Measurements from ENCODE around the gene ARHGEF6.
A peak's percentile ranks its signal among the peaks of the same experiment; 100 is the strongest.

ARHGEF6 gene

DNA sequence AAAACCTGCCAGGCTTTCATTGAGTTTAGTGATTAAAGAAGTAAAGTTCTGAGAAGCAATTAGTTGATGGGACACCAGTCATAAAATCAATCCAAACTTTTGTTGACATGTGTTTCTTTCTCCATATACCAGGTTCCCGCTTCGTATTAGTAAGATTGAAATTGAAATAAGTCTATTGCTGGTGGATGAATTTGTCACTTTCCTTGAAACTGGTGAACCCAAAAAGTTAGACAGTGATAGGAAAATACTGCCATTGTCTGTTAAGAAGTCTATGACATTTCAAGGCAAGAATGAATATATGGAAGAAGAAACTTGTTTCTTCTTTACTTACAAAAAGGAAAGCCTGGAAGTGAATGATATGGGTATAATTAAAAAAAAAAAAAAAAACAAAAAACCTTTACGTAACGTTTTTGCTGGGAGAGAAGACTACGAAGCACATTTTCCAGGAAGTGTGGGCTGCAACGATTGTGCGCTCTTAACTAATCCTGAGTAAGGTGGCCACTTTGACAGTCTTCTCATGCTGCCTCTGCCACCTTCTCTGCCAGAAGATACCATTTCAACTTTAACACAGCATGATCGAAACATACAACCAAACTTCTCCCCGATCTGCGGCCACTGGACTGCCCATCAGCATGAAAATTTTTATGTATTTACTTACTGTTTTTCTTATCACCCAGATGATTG, 132.9 kb downstream of the ARHGEF6 start, which contains the start of gene CD40LG:
TSS of gene CD40LG (plus strand) at position 482 of the 684 bp plus-strand sequence. CDS start at position 573, 91 bp downstream.
- no peak for DNase-seq (ENCODE audit: low spot score)

DNA sequence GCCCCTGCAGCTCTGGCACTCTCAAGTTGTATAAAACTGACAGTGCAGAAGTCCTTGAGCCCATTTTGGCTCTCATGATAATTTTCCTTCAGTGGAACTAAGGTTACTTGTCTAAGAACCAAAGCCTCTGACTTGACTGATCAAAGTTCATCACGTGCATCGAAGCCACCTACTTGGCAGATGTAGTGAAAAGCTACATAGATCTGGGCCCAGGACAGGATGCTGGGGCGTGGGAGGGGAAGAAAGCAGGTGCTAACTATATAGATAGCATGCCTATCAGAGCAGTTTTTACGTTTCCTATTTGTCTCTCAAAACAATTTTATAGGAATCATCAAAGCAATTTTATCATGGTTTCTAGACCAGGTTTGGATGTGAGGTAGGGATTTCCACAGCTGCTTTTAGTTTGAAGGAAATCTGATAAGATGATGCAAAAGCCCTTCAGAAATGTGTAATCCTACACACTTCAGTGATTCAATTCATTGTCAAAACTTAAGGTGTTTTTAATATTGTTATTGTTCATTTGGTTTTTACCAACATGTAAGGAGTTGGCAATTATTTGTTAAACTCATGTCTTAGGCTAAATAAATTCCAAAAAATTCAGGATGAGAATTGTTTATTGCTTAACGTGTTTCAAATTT, 134.0 kb downstream of the ARHGEF6 start:
- DNase-seq (ENCODE audit: low spot score) = no peak

DNA sequence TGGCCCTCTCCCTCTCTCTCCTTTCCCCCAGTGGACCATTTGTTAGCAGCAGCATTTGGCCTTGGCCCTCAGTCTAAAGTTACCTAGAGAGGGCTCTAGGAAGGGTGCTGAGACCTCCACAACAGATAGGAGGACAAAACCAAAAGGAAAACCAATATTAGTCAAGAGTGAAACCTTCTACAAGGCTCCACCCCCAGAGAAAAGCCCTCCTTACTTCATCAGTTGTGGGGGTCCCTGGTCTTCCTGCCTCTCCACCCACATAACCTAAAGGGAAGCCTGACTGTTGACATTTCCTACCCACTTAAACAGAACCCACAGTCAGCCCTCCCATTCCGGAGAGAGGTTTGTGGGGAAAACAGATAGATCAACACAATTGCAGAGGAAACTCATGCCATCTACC, 137.5 kb downstream of the ARHGEF6 start:
- no peak for DNase-seq (ENCODE audit: low spot score)

DNA sequence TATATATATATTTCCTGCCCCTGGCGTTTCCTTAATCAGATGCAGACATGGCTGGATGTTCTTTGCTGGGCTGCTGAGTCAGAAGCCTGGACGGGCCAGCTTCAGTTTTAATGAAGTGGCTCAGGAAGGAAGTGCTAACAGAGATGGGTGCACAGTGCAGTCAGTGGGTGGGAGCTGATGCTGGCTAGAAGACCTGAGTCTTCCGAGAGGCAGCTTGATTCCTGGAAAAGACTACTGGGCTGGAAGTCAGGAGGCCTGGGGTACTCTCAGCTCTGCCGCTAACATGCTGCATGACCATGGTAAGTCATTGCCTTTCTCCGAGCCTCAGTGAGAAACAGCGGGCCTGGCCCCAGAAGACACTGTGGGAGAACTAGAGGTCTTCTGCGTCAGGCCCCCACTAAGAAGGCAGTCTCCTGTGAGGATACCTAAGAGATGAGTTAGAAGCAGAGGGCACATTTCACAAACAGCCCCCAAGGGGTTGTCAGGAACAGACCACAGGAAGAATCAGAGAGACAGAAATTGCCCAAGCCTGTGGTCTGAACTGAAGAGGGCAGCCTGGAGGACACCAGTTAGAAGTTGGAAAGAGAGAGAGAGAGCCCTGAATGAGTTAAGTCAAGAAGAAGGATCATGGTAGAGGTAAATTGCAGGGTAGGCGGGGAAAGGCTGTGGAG, 141.1 kb downstream of the ARHGEF6 start:
- no peak for DNase-seq (ENCODE audit: low spot score)

DNA sequence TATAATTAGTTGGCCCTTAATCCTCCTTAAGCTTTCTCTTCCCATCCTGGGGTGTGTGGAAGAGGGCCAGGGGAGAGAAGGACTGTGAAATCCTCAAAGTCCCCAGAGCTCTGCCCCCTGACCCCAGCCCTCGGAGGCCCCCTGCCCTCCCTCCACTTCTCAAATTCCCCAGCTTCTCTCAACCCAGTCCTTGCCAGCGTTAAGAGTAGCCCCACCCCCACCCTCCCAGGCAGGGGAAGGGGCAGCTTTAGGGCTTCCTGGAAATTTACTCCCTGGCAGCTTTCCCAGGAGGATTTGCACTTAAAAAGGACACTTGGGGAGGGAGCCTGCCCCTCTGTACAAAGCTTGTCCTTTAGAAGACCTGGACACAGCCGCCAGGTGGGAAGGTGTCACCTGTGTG, 144.6 kb downstream of the ARHGEF6 start:
- DNase-seq (ENCODE audit: low spot score) = no peak

DNA sequence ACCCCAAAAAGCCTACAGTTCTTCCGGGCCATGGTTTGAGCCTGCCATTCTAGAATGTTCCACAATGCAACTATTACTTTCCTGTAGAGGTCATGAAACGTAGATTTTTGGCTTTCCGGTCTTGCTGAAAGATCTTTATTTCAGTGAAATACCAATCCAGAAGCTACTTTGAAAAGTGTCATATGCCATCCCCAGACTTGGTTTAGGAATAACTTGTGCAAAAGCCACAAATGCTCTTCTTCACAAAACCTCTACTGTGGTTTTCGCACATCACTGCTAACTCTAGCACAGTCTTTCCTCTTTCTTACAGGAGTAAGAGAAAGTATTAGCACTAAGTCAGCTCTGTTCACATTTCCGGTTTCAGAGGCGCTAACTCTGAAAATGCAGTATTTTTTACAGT, 145.5 kb downstream of the ARHGEF6 start:
- no peak for DNase-seq (ENCODE audit: low spot score)

DNA sequence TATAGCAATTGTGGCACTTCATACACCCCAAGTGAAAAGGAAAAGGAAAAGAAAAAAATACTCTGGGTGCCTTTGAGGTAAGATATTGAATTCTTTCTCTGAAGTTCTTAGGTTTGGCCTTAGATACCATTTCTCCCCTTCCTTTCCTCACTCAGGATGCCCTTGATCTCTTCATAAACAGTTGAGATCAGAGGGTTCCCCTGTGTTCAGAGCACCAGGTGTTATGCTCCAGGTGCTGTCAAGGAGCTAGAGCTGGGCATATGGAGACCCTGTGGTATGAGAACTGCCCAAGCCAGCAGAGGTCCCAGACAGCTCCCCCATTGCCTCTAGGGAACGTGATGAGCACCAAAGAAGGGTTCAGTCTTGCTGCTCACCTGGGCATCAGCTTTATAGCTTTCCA, 149.9 kb downstream of the ARHGEF6 start:
- no peak for DNase-seq (ENCODE audit: low spot score)

DNA sequence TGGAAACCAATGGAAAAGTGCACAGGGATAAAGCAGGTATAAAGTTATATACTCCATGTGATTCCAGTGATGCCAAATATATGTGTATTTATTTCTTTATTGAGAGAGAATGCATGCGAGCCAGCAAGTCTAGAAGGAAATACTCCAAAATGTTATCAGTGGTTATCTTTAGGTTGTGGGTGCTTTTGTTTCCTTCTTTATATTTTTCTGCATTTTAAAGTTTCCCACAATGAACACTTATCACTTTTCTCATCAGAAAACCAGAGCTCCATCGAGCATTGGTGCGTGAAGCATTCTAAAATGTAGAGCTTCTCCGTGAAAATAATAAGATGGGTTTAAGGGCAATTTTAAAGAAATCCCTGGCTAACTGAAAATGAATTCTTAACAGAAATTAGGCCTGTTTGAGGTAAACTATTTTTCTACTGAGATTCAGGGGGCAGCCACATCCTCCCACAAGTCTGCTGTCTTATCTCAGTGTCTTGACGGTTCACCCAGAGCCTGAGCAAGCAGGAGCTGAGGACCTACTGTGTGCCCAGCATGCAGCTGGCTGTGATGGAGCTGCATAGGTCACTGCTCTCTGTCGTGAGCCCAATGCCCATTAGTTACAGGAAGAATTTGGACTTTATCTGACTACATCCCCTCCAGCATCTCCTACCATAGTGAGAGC, 151.5 kb downstream of the ARHGEF6 start:
- no peak for DNase-seq (ENCODE audit: low spot score)

DNA sequence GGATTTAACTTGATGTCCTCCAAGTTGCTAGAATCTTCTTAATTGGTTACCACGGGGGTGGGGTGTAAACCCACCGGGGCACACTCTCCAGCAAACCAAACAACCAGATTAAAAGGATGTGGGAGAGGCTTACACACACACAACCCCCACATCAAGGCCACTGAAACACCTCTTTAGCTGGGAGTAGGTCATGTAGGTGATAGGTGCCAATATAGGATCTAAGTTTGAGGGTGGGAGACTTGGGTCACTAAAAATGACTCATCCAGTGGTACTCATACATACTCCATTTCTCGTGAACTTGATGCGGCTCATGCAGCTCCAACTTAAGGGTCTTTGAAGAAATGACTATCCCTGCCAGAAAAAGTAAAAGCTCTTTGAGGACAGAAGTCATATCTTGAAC, 153.3 kb downstream of the ARHGEF6 start:
- DNase-seq (ENCODE audit: low spot score) = no peak

DNA sequence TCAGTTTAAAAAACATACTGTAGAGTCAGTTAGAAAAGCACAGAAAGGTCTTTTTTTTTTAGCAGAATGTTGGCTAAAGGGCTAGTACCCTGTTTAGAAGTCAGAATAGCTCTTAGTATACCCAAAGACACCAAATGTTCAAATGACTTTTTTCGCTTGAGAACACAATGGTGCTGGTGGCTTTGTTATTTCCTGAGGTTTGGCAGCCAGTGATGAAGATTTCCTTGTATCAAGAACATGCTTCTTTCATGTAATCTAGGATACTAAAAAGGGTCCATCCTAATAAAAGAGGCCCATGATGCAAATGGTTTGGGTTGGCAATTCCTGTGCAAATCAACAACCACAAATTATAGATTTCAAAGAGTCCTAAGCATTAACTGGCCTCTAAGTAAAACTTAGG, 153.8 kb downstream of the ARHGEF6 start:
- no peak for DNase-seq (ENCODE audit: low spot score)

DNA sequence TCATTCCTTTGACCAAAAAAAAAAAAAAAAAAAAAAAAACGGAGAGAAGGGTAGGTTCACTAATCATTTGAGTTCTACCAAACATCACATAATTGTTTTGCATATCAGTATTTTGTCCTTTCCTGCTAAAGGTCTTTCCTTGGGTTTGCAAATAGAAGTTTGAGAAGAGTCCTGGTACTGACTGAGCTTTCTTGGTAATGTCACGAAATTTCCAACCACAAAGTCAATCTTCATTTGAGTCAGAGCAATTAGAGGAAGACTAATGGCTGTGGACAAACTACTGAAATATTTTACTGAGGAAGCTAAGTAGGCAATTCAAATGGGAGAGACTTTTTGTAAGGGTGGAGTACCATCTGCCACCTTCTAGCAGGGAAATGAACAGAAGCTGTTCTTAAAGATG, 154.5 kb downstream of the ARHGEF6 start:
- no peak for DNase-seq (ENCODE audit: low spot score)

DNA sequence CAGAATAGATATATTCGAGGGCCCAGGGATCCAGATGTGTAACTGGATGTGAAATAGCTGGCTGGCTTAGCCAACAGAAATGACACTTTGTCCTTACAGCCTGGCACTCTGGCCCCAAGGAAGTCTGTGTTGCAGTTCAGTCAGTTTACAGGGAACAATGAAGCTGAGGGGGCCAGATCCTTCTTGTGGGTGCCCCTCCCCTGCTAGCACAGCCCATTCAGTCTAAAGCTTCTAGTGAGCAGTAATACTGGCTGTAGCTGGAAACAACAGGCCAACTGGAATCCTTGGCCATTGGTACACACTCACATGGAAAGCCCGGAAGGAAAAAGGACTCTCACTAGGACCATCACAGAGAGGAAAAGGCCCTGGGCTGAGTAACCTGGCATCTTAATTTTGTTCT, 155.5 kb downstream of the ARHGEF6 start:
- DNase-seq (ENCODE audit: low spot score) = no peak

DNA sequence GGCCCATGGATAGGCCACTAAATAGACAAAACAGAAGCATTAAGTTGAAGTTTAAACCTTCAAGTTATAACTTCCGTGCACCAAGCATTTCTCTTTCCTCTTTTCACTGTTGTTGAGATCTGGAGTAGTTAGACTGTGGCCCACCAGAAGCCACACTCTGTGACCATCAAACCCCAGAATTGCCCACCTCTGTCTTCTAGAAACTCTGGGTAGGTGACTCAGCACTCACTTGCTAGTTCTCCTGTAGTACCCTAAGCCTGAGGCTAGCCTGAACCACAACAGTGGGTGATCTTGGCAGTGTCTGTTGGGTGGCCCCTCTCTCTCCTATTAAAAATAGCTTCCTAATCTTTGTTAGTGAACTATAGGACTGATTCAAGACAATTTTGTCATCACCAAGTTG, 157.3 kb downstream of the ARHGEF6 start:
- no peak for DNase-seq (ENCODE audit: low spot score)

DNA sequence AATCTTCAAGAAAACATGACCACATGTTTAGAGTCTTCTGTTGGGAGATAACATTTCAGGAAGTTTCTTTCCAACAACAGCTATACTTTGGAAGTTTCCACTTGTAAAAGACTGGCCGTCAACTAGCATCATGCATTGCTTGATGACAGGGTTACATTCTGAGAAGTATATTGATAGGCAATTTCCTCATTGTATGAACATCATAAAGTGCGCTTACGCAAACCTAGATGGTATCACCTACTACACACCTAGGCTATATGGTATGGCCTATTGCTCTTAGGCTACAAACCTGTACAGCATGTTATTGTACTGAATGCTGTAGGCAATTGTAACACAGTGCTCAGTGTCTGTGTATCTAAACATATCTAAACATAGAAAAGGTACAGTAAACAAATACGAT, 158.2 kb downstream of the ARHGEF6 start:
- no peak for DNase-seq (ENCODE audit: low spot score)

DNA sequence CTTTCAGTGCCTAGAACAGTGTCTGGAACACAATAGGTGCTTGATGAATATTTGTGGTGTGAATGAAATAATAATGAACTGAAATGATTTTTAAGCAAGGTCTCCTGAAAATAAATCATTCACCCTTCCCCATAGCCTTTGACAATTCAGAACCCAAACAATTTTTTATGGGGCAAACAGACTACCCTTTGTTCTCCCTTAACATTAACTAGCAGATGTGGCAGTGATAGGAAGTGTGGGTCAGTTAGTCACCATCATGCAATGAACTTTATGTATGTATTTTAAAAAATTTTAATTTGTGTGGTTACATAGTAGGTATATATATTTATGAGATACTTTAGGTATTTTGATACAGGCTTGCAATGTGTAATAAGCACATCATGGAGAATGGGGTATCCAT, 160.0 kb downstream of the ARHGEF6 start:
- peak; percentile 42 for DNase-seq (ENCODE audit: low spot score)

DNA sequence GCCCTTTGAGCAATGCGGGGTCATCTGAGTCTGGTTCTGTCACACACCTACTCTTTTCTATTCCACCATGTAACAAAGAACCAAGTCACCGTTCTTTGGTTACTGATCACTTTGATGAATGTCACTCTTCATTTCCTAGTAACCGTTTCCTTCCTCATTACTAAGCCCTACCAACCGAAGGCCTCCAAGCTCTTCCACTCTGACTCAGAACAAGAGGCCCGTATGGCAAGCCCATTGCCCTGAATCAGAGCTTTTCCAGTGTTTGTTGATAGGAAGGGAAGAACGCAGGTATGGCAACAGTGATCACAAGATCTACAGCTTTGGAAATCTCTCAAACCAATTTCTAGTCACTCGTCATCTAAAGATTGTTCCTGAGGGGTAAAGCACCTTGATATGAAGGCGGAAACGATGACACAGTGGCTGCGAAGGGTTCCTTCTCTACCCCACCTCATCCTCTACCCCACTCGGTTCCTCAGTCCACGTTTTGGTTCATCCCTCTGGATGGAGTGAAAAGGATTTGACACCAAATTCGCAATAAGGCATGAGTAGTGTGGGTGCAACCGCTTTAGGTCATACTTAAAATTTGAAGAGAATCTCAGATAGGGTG, 160.7 kb downstream of the ARHGEF6 start:
- no peak for DNase-seq (ENCODE audit: low spot score)

DNA sequence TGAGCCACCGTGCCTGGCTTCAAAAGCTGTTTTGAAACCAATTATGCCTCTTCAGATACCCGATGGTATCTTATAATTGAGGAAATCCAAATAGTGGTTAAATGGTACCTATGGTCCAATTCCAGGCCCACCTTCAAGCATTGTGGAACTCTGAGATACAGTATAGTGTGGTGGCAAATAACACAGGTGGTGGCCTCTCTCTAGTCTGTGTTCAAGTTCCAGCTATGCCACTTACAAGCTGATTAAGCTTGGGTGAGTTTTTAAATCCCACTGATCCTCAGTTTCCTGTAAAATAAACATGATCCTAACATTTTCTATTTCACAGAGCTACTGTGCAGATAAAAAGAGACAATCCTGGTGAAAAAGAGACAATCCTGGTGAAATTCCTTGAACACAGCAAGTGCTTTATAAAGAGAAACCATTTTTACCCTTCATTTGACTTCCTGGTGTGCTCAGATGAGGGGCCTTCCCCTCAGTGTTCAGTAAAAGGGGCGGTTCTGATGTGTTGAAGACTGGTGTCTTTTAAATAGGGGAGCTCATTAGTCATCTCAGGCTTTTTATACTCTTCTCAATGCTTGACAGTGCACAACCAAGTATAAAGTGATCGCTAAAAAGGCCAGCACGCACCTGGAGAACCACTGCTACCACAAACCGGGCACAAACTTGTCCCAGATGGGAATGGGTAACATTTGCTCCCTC, 163.6 kb downstream of the ARHGEF6 start:
- no peak for DNase-seq (ENCODE audit: low spot score)
